Stomach (tissue), 9 donors: ENCODE data around the gene GDF15. TPM values are rescaled to one million over a fixed set of nuclear protein-coding genes. Genes with fewer than 3 reads are reported as not detected.

Experiments used
- DNase-seq, 2 donors: peaks; one replicate each; pipeline versions ENCODE4 v3.0.0 to v3.0.0-alpha.2; 2013 to 2019
- H3K27ac ChIP-seq, 5 donors: fragments of 200-600 bp in 4 of 5; sonication (generic) in 4 of 5; one replicate each; pipeline ENCODE4 v1.5.1; 2013 to 2019; ENCODE audit warnings: mild to moderate bottlenecking in 1 of 5, moderate library complexity in 1 of 5
- H3K27me3 ChIP-seq, 3 donors: fragments of 200-600 bp; sonication (generic); one replicate each; pipeline ENCODE4 v1.5.1; 2017 to 2019; ENCODE audit warnings: mixed run types in 1 of 3
- H3K36me3 ChIP-seq, 4 donors: fragments of 200-600 bp; sonication (generic); 1 replicate in 3 of 4; 2 replicates in 1 of 4; pipeline ENCODE4 v1.5.1; 2016 to 2019
- H3K4me1 ChIP-seq, 4 donors: fragments of 200-600 bp; sonication (generic); one replicate each; pipeline ENCODE4 v1.5.1; 2016 to 2019
- H3K4me3 ChIP-seq, 4 donors: fragments of 200-600 bp; sonication (generic) in 3 of 4; one replicate each; pipeline ENCODE4 v1.5.1; 2016 to 2019; ENCODE audit warnings: mild to moderate bottlenecking in 1 of 4
- H3K9me3 ChIP-seq, 4 donors: fragments of 200-600 bp; sonication (generic); one replicate each; pipeline ENCODE4 v1.5.1; 2016 to 2019
- CTCF ChIP-seq, 7 experiments: fragments of 450-650 bp in 4 of 7; fragments of 200-600 bp in 3 of 7; sonication (generic) in 3 of 7; IDR thresholded peaks; one replicate each; pipeline ENCODE4 v1.5.1; 2016 to 2019; ENCODE audit warnings: antibody characterized with exemption in 7 of 7, control low read depth in 2 of 7, mild to moderate bottlenecking in 1 of 7
- EP300 ChIP-seq: sonication (generic); formaldehyde crosslinking; IDR thresholded peaks from one replicate; pipeline ENCODE4 v1.6.1; 2017; ENCODE audit warnings: antibody characterized with exemption
- POLR2A ChIP-seq, 4 donors: fragments of 450-650 bp; IDR thresholded peaks; one replicate each; pipeline ENCODE4 v1.6.1; 2016; ENCODE audit warnings: antibody characterized with exemption in 4 of 4, control low read depth in 2 of 4, mild to moderate bottlenecking in 1 of 4, moderate library complexity in 1 of 4
- POLR2AphosphoS5 ChIP-seq, 3 donors: sonication (generic); formaldehyde crosslinking; IDR thresholded peaks; one replicate each; pipeline ENCODE4 v1.6.1; 2016; ENCODE audit warnings: antibody characterized with exemption in 3 of 3
- WGBS, 5 donors: extraction: QIAGEN DNeasy Blood & Tissue Kit in 3 of 5; methylation state at CpG; one replicate each; pipeline versions ENCODE4 v1.1.5 to v1.1.7; 2013 to 2018; 5-methylcytosine and 5-hydroxymethylcytosine counted together
- intact Hi-C: fragments of 100-400 bp; cut with DNase I; formaldehyde crosslinking; loops from one replicate; pipeline ENCODE4 v1.15.1; 2023; ENCODE audit warnings: low total_unique reads
- polyA plus RNA-seq, 3 donors: library from polyadenylated mRNA; stranded (reverse); fragments of 200-250 nt; gene quantifications; one replicate each; pipeline ENCODE4 v1.2.3, GENCODE V29; 2013
- total RNA-seq, 5 donors: library from RNA; depleted of rRNA; stranded (reverse); fragments of >200 nt; gene quantifications; one replicate each; pipeline versions ENCODE4 v1.1.0 to v1.2.3, GENCODE V29; 2014 to 2016
- donor health status: healthy with polysubstance abuse.
- donor health status: Bipolar disorder and iron deficiency.
- donor health status: healthy.

The GDF15 gene
- total and polyA plus RNA-seq, 8 donors: 14.2 to 134 (median 45.7) TPM

DNA sequence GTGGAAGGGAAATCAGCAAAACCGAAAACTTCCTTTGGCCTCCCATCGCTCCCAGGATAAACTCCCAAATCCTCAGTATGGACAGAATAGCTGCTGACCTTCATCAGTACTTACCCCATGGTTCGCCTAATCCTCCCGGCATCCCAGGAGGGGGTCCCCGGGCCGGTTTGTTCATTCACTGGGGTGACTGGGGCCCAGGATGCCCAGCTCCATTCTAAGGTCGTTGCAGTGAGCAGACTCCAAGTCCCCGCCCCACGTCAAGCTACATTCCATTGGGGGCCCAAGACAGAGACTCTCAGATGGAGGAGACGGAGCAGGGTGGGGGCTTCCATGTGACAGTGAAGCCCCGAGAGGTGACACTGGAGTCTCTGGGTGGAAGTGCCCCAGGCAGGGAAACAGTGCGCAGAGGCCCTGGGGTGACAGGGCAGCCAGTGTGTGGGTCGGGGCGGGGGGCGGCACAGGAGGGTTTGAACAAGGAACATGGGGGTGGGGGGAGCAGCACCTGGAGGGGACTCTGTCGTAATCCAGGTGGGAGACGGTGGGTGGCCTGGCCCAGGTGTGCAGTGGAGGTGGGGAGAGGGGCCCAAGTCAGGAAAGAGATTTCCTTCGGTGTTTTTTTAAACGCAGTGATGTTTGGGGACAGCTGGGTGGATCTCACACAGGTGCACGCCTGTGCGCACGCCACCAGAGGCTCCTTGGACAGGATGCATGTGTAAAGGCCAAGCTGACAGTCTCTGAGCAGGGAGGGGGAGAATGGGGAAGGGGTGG is 38.3 kb downstream of the GDF15 start:
- intact Hi-C loops: no loop called here
- Histone ChIP-seq H3K36me3 (peaks cover 0 to 4% (median 0%) of the 10 kb centered on the region in 4 donors), H3K9me3 (no peaks in the 10 kb centered on the region), H3K4me3 (no peak overlapping the region), H3K27me3 (no peaks in the 10 kb centered on the region), H3K27ac (peak overlapping the region in 4 of 5 donors; percentile 33 to 90 (median 70)), H3K4me1 (peaks cover 46 to 96% (median 84%) of the 10 kb centered on the region in 4 donors)
- TF ChIP-seq POLR2A (IDR thresholded peaks at IDR 0.05) (no peak), POLR2AphosphoS5 (IDR thresholded peaks at IDR 0.05) (no peak), CTCF (IDR thresholded peaks at IDR 0.05) (no peak), EP300 (no peak)
- no peak for DNase-seq
- 70 to 79% (median 75%) methylated on average over 20 to 22 of the region's 22 CpGs for WGBS, 5 donors

- H3K27me3 ChIP-seq: no peaks in the 10 kb centered on the region
- H3K36me3 ChIP-seq: peaks cover 0 to 4% (median 0%) of the 10 kb centered on the region in 4 donors
- TF ChIP-seq EP300 (no peak), CTCF (IDR thresholded peaks at IDR 0.05) (no peak), POLR2A (IDR thresholded peaks at IDR 0.05) (no peak), POLR2AphosphoS5 (IDR thresholded peaks at IDR 0.05) (no peak)
- intact Hi-C loops: no loop called here
- H3K4me3 ChIP-seq: no peak overlapping the region
- peak overlapping the region in 4 of 5 donors; percentile 33 to 90 (median 70) for H3K27ac ChIP-seq
- peaks cover 50 to 100% (median 88%) of the 10 kb centered on the region in 4 donors for H3K4me1 ChIP-seq
- no peaks in the 10 kb centered on the region for H3K9me3 ChIP-seq
- no peak for DNase-seq
- 81 to 90% (median 87%) methylated on average over 13 to 17 of the region's 17 CpGs for WGBS, 5 donors
Observed at GRCh38 chr19:18424890-18425514, 39.0 kb downstream of the GDF15 start.

- H3K9me3 ChIP-seq: no peaks in the 10 kb centered on the region
- no peak overlapping the region for H3K4me3 ChIP-seq
- peak overlapping the region in 4 of 5 donors; percentile 24 to 90 (median 70) for H3K27ac ChIP-seq
- 63 to 79% (median 70%) methylated on average over 16 to 18 of the region's 18 CpGs for WGBS, 5 donors
- TF ChIP-seq EP300: no peak
- TF ChIP-seq POLR2A (IDR thresholded peaks at IDR 0.05): no peak
- peak in 1 of 2 donors; percentile 76 for DNase-seq
- intact Hi-C loops: no loop called here
- H3K27me3 ChIP-seq: no peaks in the 10 kb centered on the region
- peaks cover 0 to 4% (median 2%) of the 10 kb centered on the region in 4 donors for H3K36me3 ChIP-seq
- H3K4me1 ChIP-seq: peaks cover 43 to 100% (median 85%) of the 10 kb centered on the region in 4 donors
Observed at GRCh38 chr19:18425515-18426415, 39.8 kb downstream of the GDF15 start.

DNA sequence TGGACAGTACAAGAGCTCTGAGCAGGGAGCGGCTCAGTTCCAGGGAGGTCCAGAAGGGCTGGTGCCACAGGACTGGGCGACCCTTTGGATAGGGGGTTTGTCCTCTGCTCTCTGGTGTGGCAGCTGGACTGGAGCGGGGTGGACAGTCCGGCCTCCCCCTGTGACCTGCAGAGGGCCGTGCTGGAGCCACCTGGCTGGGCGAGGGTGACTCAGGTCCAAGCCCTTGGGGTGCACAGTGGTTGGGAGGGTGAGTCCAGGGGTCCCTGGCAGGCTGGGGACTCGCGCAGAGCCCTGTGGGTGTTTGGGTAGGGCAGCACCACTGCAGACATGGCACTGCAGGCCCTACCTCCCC is 40.4 kb downstream of the GDF15 start:
- TF ChIP-seq POLR2AphosphoS5 (IDR thresholded peaks at IDR 0.05) (no peak), CTCF (IDR thresholded peaks at IDR 0.05) (no peak), EP300 (no peak), POLR2A (IDR thresholded peaks at IDR 0.05) (no peak)
- Histone ChIP-seq H3K4me1 (peaks cover 37 to 96% (median 79%) of the 10 kb centered on the region in 4 donors), H3K4me3 (no peak overlapping the region), H3K27ac (peak overlapping the region in 4 of 5 donors; percentile 24 to 90 (median 70)), H3K36me3 (peaks cover 0 to 8% (median 2%) of the 10 kb centered on the region in 4 donors), H3K27me3 (no peaks in the 10 kb centered on the region), H3K9me3 (no peaks in the 10 kb centered on the region)
- intact Hi-C loops: no loop called here
- DNase-seq: no peak
- 66 to 87% (median 82%) methylated on average over 6 to 8 of the region's 8 CpGs; no CpG with 5 or more reads in 1 of the 5 donors for WGBS, 5 donors
